Measurements from ENCODE around the gene CGNL1.

The CGNL1 gene

DNA sequence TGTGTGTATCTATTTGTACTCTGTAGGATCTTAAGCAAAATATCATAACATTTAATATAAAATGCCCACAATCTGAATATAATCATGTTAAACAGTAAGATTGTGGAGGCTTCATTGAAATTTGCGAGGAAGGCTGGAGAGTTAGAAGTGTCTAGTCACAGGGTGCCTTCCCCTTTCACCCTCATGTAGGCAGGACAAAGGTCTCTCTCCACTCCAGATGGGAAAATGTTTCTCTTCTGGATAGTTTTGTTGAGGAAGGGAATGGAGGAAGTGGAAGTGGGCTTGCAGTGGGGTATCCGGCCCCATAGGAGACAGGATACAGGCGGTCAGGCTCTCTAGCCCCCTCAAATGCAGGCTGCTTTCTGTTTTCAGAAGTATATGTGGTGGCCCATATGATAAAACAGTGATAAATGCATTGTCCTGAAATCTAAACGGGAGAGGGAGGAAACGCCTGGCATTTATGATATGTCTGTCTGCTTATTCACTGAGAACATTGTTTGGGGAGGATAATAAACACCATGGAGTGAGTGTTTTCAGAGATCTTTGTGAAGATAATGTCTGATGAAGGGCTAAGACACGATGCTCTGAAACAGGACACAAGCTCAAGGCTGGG is 202.1 kb downstream of the CGNL1 start:
- POLR2A ChIA-PET: no interaction called here
- TF ChIP-seq, protein P1, sequence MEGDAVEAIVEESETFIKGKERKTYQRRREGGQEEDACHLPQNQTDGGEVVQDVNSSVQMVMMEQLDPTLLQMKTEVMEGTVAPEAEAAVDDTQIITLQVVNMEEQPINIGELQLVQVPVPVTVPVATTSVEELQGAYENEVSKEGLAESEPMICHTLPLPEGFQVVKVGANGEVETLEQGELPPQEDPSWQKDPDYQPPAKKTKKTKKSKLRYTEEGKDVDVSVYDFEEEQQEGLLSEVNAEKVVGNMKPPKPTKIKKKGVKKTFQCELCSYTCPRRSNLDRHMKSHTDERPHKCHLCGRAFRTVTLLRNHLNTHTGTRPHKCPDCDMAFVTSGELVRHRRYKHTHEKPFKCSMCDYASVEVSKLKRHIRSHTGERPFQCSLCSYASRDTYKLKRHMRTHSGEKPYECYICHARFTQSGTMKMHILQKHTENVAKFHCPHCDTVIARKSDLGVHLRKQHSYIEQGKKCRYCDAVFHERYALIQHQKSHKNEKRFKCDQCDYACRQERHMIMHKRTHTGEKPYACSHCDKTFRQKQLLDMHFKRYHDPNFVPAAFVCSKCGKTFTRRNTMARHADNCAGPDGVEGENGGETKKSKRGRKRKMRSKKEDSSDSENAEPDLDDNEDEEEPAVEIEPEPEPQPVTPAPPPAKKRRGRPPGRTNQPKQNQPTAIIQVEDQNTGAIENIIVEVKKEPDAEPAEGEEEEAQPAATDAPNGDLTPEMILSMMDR (IDR thresholded peaks at IDR 0.05; ENCODE audit: insufficient read depth, low read length, missing control alignments): no peak
- CTCF ChIA-PET: no interaction called here
- DNase-seq (ENCODE audit: low read depth, low spot score): no peak
- no peak overlapping the region for H3K4me3 ChIP-seq (ENCODE audit: low read depth, low read length)

DNA sequence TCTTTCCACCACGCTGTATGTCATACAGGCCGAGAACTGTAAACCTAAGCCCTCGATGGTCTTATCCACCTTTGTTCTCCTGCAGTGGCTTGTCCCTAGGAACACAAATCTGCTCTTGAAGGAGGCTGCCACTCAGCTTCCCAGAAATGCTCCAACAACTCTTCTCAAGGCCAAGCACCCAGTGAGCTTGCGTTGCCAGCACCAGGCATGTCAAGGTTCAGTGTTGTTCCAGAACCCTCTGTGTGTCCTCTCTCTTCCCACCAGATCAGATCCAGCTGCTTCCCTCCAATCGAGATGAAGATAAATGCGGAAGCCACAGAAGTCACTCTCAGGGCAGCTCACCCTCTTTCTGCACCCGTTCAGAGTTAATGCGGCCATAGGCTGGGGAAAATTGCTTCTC is 204.1 kb downstream of the CGNL1 start:
- DNase-seq (ENCODE audit: low read depth, low spot score): no peak
- H3K4me3 ChIP-seq (ENCODE audit: low read depth, low read length): no peak overlapping the region
- POLR2A ChIA-PET: no interaction called here
- CTCF ChIA-PET: interaction anchor here (1.0 kb wide), 1 partner anchor 491 kb away, joined by 3 read pairs; no protein-coding TSS in a partner anchor
- TF ChIP-seq, protein P1 (IDR thresholded peaks at IDR 0.05; ENCODE audit: insufficient read depth, low read length, missing control alignments): no peak

DNA sequence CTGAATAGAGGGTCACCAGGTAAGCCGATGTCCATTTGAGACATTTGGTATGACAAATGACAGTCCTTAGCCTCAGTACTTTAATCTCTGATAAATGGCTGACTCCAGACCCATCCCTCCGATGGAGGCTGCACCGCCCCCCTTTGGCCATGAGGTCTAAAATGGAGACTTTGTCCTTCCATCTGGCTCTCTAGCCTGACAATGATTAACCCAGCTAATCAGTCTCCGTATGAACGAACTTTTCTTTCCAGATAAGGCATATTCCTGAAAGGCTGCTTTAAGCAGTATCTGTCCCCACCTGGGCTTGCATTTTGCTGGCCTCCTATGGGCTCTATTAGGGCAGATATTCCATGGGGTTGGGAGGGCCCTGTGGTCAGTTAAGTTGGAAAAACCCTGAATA is 204.6 kb downstream of the CGNL1 start:
- CTCF ChIA-PET: interaction anchor here (1.0 kb wide), 1 partner anchor 490 kb away, joined by 3 read pairs; no protein-coding TSS in a partner anchor
- DNase-seq (ENCODE audit: low read depth, low spot score): no peak
- POLR2A ChIA-PET: no interaction called here
- TF ChIP-seq, protein P1 (IDR thresholded peaks at IDR 0.05; ENCODE audit: insufficient read depth, low read length, missing control alignments): no peak
- H3K4me3 ChIP-seq (ENCODE audit: low read depth, low read length): no peak overlapping the region

DNA sequence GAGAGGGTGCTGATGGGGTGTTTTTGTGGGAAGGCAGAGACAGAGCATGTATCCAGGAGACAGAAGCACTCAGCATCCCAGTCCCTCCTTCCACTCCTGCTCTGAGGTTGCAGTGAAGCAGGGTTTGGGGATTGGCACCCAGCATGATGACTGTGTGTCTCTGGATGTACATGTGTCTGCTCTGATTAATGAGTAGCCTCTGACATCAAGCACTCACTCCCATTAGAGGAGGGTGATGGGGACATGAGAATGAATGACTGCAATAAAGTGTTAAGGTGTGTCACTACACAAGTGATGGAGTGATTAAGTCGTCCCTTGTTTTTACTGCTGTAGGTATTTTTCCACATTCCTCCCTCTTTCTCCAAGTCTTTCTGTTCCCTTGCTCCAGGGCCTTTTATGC is 205.8 kb downstream of the CGNL1 start:
- H3K4me3 ChIP-seq (ENCODE audit: low read depth, low read length): no peak overlapping the region
- no peak for DNase-seq (ENCODE audit: low read depth, low spot score)
- ChIA-PET CTCF (no interaction called here), POLR2A (no interaction called here)
- TF ChIP-seq, protein P1 (IDR thresholded peaks at IDR 0.05; ENCODE audit: insufficient read depth, low read length, missing control alignments): no peak

DNA sequence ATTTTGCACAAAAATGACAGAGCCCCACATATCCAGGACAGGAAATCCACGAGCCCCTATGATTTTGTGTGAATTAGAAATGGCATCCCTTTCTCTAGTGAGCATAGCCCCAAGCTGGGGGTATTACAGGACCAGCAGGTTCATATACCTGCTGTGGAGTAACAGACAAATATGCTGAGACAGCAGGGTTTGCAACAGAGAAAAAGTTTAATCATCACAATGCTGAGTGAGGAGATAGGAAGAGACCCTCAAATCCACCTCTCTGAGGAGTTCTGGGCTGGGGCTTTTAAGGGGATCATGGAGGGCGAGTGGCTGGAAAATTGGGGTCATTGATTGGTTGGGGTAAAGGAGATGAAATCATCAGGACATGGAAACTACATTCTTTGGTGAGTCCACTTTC is 207.0 kb downstream of the CGNL1 start:
- H3K4me3 ChIP-seq (ENCODE audit: low read depth, low read length): no peak overlapping the region
- TF ChIP-seq, protein P1 (IDR thresholded peaks at IDR 0.05; ENCODE audit: insufficient read depth, low read length, missing control alignments): no peak
- CTCF ChIA-PET: interaction anchor here (0.7 to 1.4 kb wide), 2 partner anchors 22 to 23 kb away, joined by 3 read pairs; no protein-coding TSS in a partner anchor
- POLR2A ChIA-PET: no interaction called here
- no peak for DNase-seq (ENCODE audit: low read depth, low spot score)

DNA sequence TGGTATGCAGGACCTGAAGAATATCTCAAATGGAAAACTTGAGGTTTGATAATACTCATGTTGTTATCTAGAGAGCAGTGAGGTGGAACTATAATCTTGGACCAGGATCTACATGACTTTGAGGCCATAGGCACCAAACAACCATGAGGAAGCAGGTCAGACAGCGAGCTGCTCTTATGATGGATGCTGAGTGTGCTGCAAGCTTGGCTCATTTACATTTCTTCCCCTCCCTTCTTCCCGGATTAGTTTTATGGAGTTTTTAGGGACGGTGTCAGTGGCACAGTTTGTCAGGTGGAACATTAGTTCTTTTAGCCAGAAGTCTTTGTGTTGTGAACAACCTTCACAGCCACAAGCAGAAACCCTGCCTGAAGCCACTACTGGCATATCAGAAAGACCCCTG is 207.4 kb downstream of the CGNL1 start:
- ChIA-PET POLR2A (no interaction called here), CTCF (interaction anchor here (1.4 kb wide), 1 partner anchor 22 kb away, joined by 3 read pairs; no protein-coding TSS in a partner anchor)
- DNase-seq (ENCODE audit: low read depth, low spot score): no peak
- TF ChIP-seq, protein P1 (IDR thresholded peaks at IDR 0.05; ENCODE audit: insufficient read depth, low read length, missing control alignments): no peak
- H3K4me3 ChIP-seq (ENCODE audit: low read depth, low read length): no peak overlapping the region
